Measurements from ENCODE around the gene SUSD1.
A peak's percentile ranks its signal among the peaks of the same experiment; 100 is the strongest.
"Not testable (repeated sequence)": the region's sequence is repeated elsewhere in the genome, so short reads cannot be mapped to it uniquely, and the experiment has no call there.

The SUSD1 gene

GRCh38 chr9:112173489-112174221, 1.4 kb downstream of the SUSD1 start:
- DNase-seq: no peak

DNA sequence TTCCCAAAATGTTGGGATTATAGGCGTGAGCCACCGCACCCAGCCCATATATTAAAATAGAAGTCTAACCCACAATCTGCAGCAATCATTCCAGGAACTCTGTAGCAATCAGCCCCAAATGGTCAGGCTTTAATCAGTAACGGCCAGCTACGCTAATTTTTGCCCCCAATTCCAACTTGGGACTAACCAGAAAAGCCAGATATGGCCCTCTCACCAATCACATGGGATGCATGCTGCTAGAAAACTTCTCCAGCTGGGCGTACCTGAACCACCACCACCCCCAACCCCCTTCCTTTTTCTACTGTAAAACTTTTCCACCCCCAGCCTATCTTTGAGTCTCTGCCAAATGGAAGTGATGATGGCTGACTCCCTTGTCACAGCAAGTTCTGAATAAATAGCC, 4.1 kb downstream of the SUSD1 start:
- DNase-seq: no peak

GRCh38 chr9:112170235-112170634, 4.9 kb downstream of the SUSD1 start:
- DNase-seq: no peak

- no peak for DNase-seq
Measured at GRCh38 chr9:112169368-112169767, 5.7 kb downstream of the SUSD1 start.

- no peak for DNase-seq
Measured at GRCh38 chr9:112168197-112168596, 6.9 kb downstream of the SUSD1 start.

DNA sequence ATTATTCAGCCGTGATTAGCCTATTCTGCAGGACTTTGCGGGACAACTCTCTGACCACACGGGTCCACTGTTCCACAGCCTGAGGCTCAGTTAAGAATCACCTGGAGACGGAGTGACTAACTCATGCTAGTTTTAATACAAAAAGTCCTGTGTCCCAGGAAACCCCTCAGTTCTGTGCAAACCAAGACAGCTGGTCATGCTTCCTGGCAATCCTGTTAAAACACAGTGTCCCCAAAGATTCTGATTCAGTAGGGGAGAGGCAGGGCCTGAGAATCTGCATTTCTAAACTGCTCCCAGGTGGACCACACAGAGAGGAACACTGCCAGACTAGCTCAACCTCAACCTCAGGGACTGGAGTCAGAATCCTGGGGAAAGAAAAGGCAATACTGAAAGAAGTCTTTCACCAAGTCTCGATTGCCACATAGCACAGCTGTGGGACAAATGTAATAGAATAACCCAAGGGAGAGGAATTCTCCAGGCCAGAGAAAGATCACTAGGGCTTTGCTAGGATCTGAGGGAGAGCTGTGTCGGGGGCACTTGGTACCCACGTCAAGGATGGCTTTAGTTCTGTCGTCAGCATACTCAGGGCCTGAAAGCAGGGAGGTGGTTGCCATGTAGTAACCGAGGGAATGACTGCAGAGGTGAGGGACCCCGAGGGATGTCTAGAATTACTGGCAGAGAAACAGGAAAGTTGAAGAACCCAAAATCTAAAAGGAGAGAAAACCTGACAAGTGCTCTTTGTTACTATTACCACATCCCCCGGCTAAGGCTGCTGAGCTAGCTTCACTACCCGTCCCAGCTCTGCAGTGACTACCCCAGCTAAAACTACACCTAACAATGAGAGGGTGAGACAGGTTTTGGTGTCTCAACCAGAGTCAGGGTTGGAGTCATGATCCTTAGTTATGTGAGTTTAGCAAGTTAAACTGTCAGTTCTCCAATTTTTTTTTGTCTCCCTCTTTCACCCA, 8.6 kb downstream of the SUSD1 start:
- peak; percentile 47 for DNase-seq

GRCh38 chr9:112162621-112163413, 12.3 kb downstream of the SUSD1 start:
- DNase-seq: no peak

- no peak for DNase-seq
Measured at GRCh38 chr9:112159781-112160180, 15.3 kb downstream of the SUSD1 start.

DNA sequence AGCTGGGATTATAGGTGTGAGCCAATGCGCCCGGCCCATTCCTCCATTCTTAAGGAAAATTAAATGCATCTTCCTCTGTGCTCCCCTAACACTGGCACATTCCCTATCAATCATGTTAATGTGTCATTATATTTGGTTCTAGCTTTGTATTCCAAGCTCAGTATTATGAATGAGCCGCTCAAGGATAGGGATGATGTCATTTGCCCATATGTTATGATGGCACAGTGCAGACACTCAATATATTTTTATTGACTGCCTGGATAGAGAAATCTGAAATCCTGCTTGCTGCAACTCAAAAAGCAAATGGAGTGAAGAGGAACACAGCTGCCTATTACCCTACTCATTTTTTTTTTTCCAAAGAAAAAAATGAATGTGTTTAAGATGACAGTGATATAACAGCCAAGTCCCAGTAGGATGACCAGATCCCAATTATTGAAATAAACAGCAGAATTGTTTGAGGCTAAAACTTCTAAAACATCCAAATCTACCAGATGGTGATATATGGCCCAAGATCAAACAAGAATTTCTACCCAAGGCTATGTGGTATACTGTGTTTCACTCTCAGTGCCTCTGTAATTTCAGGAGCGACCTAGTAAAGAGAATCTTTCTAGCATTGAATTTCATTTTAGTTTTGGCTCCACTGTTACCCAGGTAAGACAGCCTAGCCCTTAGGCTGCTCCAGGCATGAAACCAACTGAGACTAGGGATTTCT, 16.3 kb downstream of the SUSD1 start:
- peak; percentile 79 for DNase-seq

- DNase-seq: no peak
Measured at GRCh38 chr9:112157961-112158360, 17.1 kb downstream of the SUSD1 start.

DNA sequence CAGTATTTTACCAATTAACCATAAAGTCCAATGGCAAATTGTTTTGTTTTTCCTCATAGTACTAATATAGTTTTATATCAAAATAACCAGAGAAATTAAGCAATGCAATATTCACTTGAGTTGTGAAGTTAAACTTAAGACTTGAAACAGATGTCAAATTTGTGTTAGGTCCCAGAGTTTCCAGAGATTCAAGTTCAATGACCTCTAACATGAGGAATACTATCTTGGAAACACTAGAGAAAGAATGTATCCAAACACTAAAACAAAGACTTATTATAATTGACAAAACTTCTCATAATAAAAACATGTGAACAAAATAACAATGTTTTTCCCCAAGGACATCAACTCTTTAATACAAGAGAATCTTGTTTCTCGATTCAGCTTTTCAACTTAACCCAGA, 18.0 kb downstream of the SUSD1 start:
- DNase-seq: no peak

DNA sequence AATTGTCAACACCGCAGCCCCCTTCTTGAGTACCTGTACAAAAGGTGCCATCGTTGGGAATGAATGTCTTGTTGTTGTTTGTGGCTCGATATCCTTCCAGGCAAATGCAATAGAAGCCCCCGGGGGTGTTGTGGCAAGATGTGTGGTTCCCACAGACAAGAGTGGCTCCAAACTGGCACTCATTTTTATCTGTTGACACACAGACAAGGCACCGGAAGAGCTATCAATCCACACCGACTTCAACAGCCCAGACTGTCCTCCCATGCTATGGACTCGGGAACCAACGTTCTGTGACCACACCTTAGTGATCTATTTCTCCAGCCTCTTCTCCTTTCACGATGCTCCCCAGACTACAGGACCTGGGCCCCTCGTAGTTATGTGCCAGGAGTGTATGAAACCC, 25.9 kb downstream of the SUSD1 start:
- DNase-seq: no peak

- no peak for DNase-seq
Measured at GRCh38 chr9:112145886-112146285, 29.2 kb downstream of the SUSD1 start.

DNA sequence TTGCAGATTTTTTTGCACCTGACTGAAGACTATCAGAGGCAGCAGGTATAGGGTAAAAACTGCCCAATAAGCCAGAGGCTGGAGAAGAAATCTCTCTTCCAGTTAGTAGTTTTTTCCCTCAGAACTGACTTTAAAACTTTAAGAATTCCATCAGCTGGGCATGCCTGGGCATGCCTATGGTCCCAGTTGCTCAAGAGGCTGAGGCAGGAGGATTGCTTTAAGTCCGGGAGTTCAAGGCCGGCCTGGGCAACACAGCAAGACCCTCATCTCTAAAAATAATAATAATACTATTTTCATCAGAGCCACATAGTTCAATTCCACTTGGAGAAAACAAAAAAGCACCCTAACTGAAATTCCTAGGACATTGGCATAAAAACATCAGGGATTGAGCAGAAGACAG, 30.3 kb downstream of the SUSD1 start:
- no peak for DNase-seq

GRCh38 chr9:112142420-112142819, 32.7 kb downstream of the SUSD1 start:
- DNase-seq: peak; percentile 65

DNA sequence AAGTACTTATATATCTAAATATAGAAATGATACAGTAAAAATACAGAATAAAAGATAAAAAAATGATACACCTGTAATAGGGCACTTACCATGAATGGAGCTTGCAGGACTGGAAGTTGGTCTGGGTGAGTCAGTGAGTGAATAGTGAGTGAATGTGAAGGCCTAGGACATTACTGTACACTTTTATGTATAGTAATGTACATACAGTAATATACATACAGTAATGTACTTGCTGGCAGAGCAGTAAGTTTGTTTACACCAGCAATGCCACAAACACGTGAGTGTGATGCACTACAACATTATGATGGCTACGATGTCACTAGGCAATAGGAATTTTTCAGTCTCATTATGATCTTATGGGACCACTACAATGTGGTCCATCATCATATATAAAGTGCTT, 34.2 kb downstream of the SUSD1 start:
- no peak for DNase-seq

- DNase-seq: no peak
Measured at GRCh38 chr9:112137066-112137465, 38.0 kb downstream of the SUSD1 start.

DNA sequence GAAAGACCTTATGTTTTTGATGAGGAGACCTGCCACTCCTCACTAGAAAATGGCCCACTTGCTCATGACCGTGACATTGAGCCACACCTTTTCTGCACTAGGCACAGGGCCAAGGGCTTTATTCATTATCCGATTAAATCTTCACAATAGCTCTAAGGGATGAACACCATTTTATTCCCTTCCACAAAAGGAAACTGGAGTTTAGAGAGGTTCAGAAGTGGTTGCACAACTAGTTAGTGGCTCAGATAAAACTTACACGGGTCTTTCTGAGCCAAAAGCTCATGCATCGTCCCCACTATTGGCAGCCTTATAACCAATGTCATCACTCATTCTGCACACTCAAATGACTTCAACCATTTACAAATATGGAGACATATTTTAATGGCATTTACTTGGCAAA, 39.4 kb downstream of the SUSD1 start:
- DNase-seq: peak; percentile 34

DNA sequence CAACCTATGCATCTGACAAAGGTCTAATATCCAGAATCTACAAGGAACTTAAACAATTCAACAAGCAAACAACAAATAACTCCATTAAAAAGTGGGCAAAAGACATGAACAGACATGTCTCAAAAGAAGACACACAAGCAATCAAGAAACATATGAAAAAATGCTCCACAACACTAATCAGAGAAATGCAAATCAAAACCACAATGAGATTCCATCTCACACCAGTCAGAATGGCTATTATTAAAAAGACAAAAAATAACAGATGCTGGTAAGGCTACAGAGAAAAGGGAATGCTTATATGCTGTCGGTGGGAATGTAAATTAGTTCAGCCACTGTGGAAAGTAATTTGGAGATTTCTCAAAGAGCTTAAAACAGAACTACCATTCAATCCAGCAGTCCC, 41.3 kb downstream of the SUSD1 start:
- not testable (repeated sequence) for DNase-seq

DNA sequence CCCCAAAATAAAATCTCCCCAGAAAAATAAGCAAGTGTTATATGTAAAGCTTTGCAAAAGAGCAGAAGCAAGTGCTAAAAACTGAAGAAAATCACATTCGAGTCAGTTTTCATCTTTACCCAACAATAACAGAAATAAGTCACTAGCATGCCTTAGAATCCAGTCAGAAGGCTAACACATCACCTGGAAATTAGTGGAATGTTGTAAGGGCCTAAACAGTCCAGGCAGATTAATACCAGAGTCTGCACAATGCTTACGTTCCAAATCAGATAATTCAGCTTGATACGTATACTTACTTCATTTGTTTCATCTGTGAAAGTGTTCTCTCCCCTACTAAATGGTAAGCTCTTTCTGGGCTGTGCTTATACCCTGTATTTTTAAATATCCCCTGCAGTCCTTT, 42.7 kb downstream of the SUSD1 start:
- DNase-seq: no peak

- DNase-seq: no peak
Measured at GRCh38 chr9:112130997-112131396, 44.1 kb downstream of the SUSD1 start.

- no peak for DNase-seq
Measured at GRCh38 chr9:112130347-112130746, 44.8 kb downstream of the SUSD1 start.

DNA sequence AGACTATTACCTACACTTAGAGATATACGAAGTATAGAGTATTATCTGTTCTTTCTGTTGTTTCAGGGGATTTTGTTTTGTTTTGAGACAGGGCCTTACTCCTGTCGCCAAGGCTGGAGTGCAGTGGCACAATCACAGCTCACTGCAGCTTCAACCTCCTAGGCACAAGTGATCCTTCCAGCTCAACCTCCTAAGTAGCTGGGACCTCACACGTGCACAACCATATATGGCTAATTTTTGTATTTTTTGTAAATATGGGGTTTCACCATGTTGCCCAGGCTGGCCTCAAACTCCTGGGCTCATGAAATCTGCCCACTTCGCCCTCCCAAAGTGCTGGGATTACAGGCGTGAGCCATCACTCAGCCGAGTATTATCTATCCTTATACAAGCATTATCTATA, 45.9 kb downstream of the SUSD1 start:
- DNase-seq: no peak
